Vagina (tissue), 2 donors: Measurements from ENCODE around the gene HOXA5.

ENCODE experiments used
- CTCF ChIP-seq, 3 experiments: fragments of 450-650 bp in 2 of 3; fragments of 200-600 bp in 1 of 3; sonication (generic) in 1 of 3; IDR thresholded peaks; one replicate each; pipeline ENCODE4 v1.5.1; 2017 to 2019; ENCODE audit warnings: antibody characterized with exemption in 3 of 3, mild to moderate bottlenecking in 2 of 3, moderate library complexity in 2 of 3
- POLR2AphosphoS5 ChIP-seq, 2 donors: sonication (generic); formaldehyde crosslinking; IDR thresholded peaks; one replicate each; pipeline ENCODE4 v1.9.0; 2017; ENCODE audit warnings: antibody characterized with exemption in 2 of 2, mild to moderate bottlenecking in 2 of 2, low read depth in 1 of 2; ENCODE audit not compliant: insufficient read depth in 1 of 2

- TF ChIP-seq CTCF (IDR thresholded peaks at IDR 0.05) (no peak), POLR2AphosphoS5 (IDR thresholded peaks at IDR 0.05; ENCODE audit: insufficient read depth in 1 of 2, low read depth in 1 of 2) (no peak)
Measured at GRCh38 chr7:27125986-27126394, 17.5 kb downstream of the HOXA5 start.
